ENCODE results near the gene IER3.
"Not testable (repeated sequence)": the region's sequence is repeated elsewhere in the genome, so short reads cannot be mapped to it uniquely, and the experiment has no call there.

DNA sequence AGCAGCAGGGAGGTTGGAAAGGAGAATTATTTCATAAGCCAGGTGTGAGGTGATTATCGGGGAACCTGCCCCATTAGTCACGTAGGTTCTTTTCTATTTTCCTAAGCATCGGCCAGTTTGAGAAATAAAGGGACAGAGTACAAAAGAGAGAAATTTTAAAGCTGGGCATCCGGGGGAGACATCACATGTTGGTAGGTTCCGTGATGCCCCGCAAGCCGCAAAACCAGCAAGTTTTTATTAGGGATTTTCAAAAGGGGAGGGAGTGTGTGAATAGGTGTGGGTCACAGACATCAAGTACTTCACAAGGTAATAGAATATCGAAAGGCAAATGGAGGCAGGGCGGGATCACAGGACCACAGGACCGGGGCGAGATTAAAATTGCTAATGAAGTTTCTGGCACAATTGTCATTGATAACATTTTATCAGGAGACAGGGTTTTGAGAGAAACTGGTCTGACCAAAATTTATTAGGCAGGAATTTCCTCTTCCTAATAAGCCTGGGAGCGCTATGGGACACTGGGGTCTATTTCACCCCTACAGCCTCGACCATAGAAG, 20.2 kb upstream of the IER3 start:
- not testable (repeated sequence) for TF ChIP-seq EP300 (IDR thresholded peaks at IDR 0.05; ENCODE audit: borderline replicate concordance in 1 of 2, low read depth in 2 of 2, low read length in 2 of 2); POLR2AphosphoS5 (IDR thresholded peaks at IDR 0.05; ENCODE audit: low read depth, low read length); RFX5 (IDR thresholded peaks at IDR 0.05; ENCODE audit: borderline replicate concordance, low read depth, low read length); EZH2 (IDR thresholded peaks at IDR 0.05; ENCODE audit: low read depth, low read length, severe bottlenecking); POLR2A (IDR thresholded peaks at IDR 0.05; ENCODE audit: control extremely low read depth in 1 of 2, low read depth in 2 of 2, low read length in 2 of 2)
